GM12878 (cell line): ENCODE measurements around the gene MUC5AC. TPM values are rescaled to one million over a fixed set of nuclear protein-coding genes. Genes with fewer than 3 reads are reported as not detected.

Source experiments
- ATAC-seq: fragments of 200-7000 bp; cut with Tn5 transposase; 3 replicates; pipeline ENCODE4 v1.9.1; 2020; ENCODE audit warnings: mild to moderate bottlenecking, moderate library complexity
- BruUV-seq: library from RNA; stranded (reverse); fragments of 400-500 nt; replicated peaks from 2 replicates; lab custom pipeline; 2021; lab: Mats Ljungman, UMichigan
- CTCF ChIA-PET: fragments of 300-600 bp; sonication (Branson Sonifier 250); formaldehyde crosslinking; extraction: SDS; loops from one replicate; lab custom pipeline; 2021; ENCODE audit warnings: inconsistent platforms; lab: Yijun Ruan, JAX
- POLR2A ChIA-PET: fragments of 350-600 bp; formaldehyde crosslinking; extraction: SDS; loops from one replicate; lab custom pipeline; 2021; ENCODE audit warnings: inconsistent platforms; lab: Charles Lee
- RAD21 ChIA-PET: fragments of 300-600 bp; sonication (Branson Sonifier 250); formaldehyde crosslinking; loops from one replicate; lab custom pipeline; 2023; ENCODE audit warnings: antibody characterized with exemption; ENCODE audit not compliant: unreplicated experiment; lab: Charles Lee
- SMC1A ChIA-PET: fragments of 300-600 bp; sonication (Branson Sonifier 250); formaldehyde crosslinking; loops from one replicate; lab custom pipeline; 2023; ENCODE audit not compliant: unreplicated experiment, uncharacterized antibody; lab: Charles Lee
- DNase-seq: peaks from one replicate; pipeline ENCODE4 v3.0.0-alpha.2; 2011; ENCODE audit warnings: low read depth, low spot score
- FAIRE-seq: peaks from 3 replicates; lab custom pipeline; 2011; peaks lifted over from hg19 to GRCh38; lab: Jason Lieb, UNC
- H2AFZ ChIP-seq: 2 replicates; pipeline ENCODE4 v1.6.0; 2011; ENCODE audit warnings: low read depth, low read length, control low read depth; ENCODE audit not compliant: control insufficient read depth
- H3K27ac ChIP-seq: 2 replicates; pipeline ENCODE4 v1.5.1; 2011; ENCODE audit warnings: control low read depth; ENCODE audit not compliant: control insufficient read depth, insufficient read depth
- H3K27me3 ChIP-seq, 2 experiments: replicated peaks in 1 of 2; 2 replicates each; pipeline versions ENCODE4 v1.6.0 to v1.6.1; 2011; ENCODE audit warnings: low read length in 1 of 2; ENCODE audit not compliant: control insufficient read depth in 2 of 2, insufficient read depth in 2 of 2
- H3K36me3 ChIP-seq, 2 experiments: 2 replicates each; pipeline ENCODE4 v1.5.1; 2011; ENCODE audit warnings: low read length in 1 of 2; ENCODE audit not compliant: control insufficient read depth in 2 of 2, insufficient read depth in 2 of 2
- H3K4me1 ChIP-seq: 2 replicates; pipeline ENCODE4 v1.6.1; 2011; ENCODE audit warnings: mild to moderate bottlenecking, low read length, moderate library complexity, mixed read lengths; ENCODE audit not compliant: control insufficient read depth, insufficient read depth
- H3K4me2 ChIP-seq: 2 replicates; pipeline ENCODE4 v1.6.0; 2011; ENCODE audit warnings: control low read depth; ENCODE audit not compliant: control insufficient read depth, insufficient read depth
- H3K4me3 ChIP-seq: fragments of 200-600 bp; sonication (generic); 2 replicates; pipeline ENCODE4 v1.5.1; 2016
- H3K79me2 ChIP-seq: 2 replicates; pipeline ENCODE4 v1.6.0; 2011; ENCODE audit warnings: low read length; ENCODE audit not compliant: control insufficient read depth, insufficient read depth
- H3K9ac ChIP-seq: 2 replicates; pipeline ENCODE4 v1.8.0; 2011; ENCODE audit warnings: low read length, control low read depth, mixed read lengths; ENCODE audit not compliant: control insufficient read depth, insufficient read depth
- H3K9me3 ChIP-seq: replicated peaks from 3 replicates; pipeline ENCODE4 v1.5.1; 2011; ENCODE audit warnings: mild to moderate bottlenecking, low read length; ENCODE audit not compliant: control insufficient read depth, insufficient read depth
- H4K20me1 ChIP-seq: 2 replicates; pipeline ENCODE4 v1.6.0; 2011; ENCODE audit not compliant: control insufficient read depth, insufficient read depth
- CEBPB ChIP-seq, 2 experiments: fragments of 150-350 bp in 1 of 2; IDR thresholded peaks; 2 replicates each; pipeline ENCODE4 v1.6.1; 2012 to 2014; ENCODE audit warnings: low read depth in 2 of 2, low read length in 2 of 2, borderline replicate concordance in 1 of 2, inconsistent platforms in 1 of 2
- CREB1 ChIP-seq: IDR thresholded peaks from 2 replicates; pipeline ENCODE4 v1.6.1; 2012; ENCODE audit warnings: low read depth, mild to moderate bottlenecking, inconsistent platforms
- EP300 ChIP-seq, 2 experiments: fragments of 150-350 bp in 1 of 2; IDR thresholded peaks; 2 replicates each; pipeline ENCODE4 v1.6.1; 2011 to 2012; ENCODE audit warnings: low read depth in 2 of 2, low read length in 2 of 2, borderline replicate concordance in 1 of 2, improper control_type of control experiment in 1 of 2, inconsistent platforms in 1 of 2; ENCODE audit not compliant: control insufficient read depth in 1 of 2
- FOXK2 ChIP-seq: fragments of 450-650 bp; IDR thresholded peaks from 2 replicates; pipeline ENCODE4 v1.6.1; 2017; ENCODE audit warnings: mild to moderate bottlenecking, moderate library complexity
- FOXM1 ChIP-seq: IDR thresholded peaks from 2 replicates; pipeline ENCODE4 v1.6.1; 2012; ENCODE audit warnings: low read depth, mild to moderate bottlenecking, inconsistent platforms, low read length, moderate library complexity
- IKZF1 ChIP-seq: fragments of 450-650 bp; conservative IDR thresholded peaks from 2 replicates; pipeline ENCODE4 v1.6.1; 2017; ENCODE audit warnings: antibody characterized with exemption, mild to moderate bottlenecking
- PML ChIP-seq: IDR thresholded peaks from 2 replicates; pipeline ENCODE4 v1.6.1; 2012; ENCODE audit warnings: low read length, inconsistent platforms
- POLR2A ChIP-seq: IDR thresholded peaks from 2 replicates; pipeline ENCODE4 v1.6.1; 2011; ENCODE audit warnings: low read depth, mild to moderate bottlenecking, low read length
- POLR2AphosphoS5 ChIP-seq: IDR thresholded peaks from 2 replicates; pipeline ENCODE4 v1.6.1; 2011; ENCODE audit warnings: mild to moderate bottlenecking, low read length, inconsistent platforms
- POU2F2 ChIP-seq: IDR thresholded peaks from 3 replicates; pipeline ENCODE4 v1.6.1; 2011; ENCODE audit warnings: low read depth, mild to moderate bottlenecking, low read length, borderline replicate concordance
- SIX5 ChIP-seq: IDR thresholded peaks from 2 replicates; pipeline ENCODE4 v1.6.1; 2011; ENCODE audit warnings: mild to moderate bottlenecking, low read depth, low read length, moderate library complexity; ENCODE audit not compliant: severe bottlenecking
- SMAD1 ChIP-seq: fragments of 450-650 bp; IDR thresholded peaks from 2 replicates; pipeline ENCODE4 v1.6.1; 2018; ENCODE audit warnings: mild to moderate bottlenecking, low read depth; ENCODE audit not compliant: partially characterized antibody
- SPI1 ChIP-seq: IDR thresholded peaks from 2 replicates; pipeline ENCODE4 v1.6.1; 2011; ENCODE audit warnings: low read depth, mild to moderate bottlenecking, low read length, moderate library complexity, borderline replicate concordance; ENCODE audit not compliant: insufficient read depth
- SRF ChIP-seq, 2 experiments: IDR thresholded peaks; 2 replicates each; pipeline ENCODE4 v1.6.1; 2011; ENCODE audit warnings: low read depth in 2 of 2, low read length in 2 of 2, mild to moderate bottlenecking in 1 of 2, moderate library complexity in 1 of 2
- TCF3 ChIP-seq: IDR thresholded peaks from 2 replicates; pipeline ENCODE4 v1.6.1; 2012; ENCODE audit warnings: low read depth, mild to moderate bottlenecking, low read length, borderline replicate concordance; ENCODE audit not compliant: insufficient read depth
- ZBED1 ChIP-seq: IDR thresholded peaks from 2 replicates; pipeline ENCODE4 v1.6.1; 2016; ENCODE audit warnings: borderline replicate concordance
- ZZZ3 ChIP-seq: IDR thresholded peaks from 2 replicates; pipeline ENCODE4 v1.6.1; 2011; ENCODE audit warnings: low read depth; ENCODE audit not compliant: control insufficient read depth, insufficient read length
- WGBS: methylation state at CpG from one replicate; pipeline ENCODE4 v1.1.6; 2016; ENCODE audit warnings: low lambda C conversion rate; ENCODE audit not compliant: insufficient replicate concordance, insufficient coverage; ENCODE audit errors: missing lambda C conversion rate; 5-methylcytosine and 5-hydroxymethylcytosine counted together
- in situ Hi-C: fragments of 300-500 bp; cut with MboI; formaldehyde crosslinking; loops from 9 replicates; pipeline ENCODE4 v1.14.3; 2018; ENCODE audit warnings: mixed read lengths
- intact Hi-C: fragments of 100-400 bp; cut with micrococcal nuclease; formaldehyde crosslinking; loops from one replicate; pipeline ENCODE4 v1.14.2; 2022; ENCODE audit not compliant: unreplicated experiment
- polyA plus RNA-seq, 11 experiments: library from polyadenylated mRNA; depleted of rRNA in 4 of 11; unstranded in 6 of 11; stranded (reverse) in 5 of 11; fragments of >200 nt; fragmentation: Nextera tagmentation in 4 of 11; fragmentation: Illumina TruSeq in 1 of 11; extraction: Ambion mirVana in 4 of 11; extraction: Trizol in 1 of 11; gene quantifications; 1 replicate in 1 of 11; 2 replicates in 10 of 11; pipeline versions ENCODE4 v1.2.1 to v1.2.3, GENCODE V29; 2011 to 2016; ENCODE audit warnings: inconsistent platforms in 2 of 11, missing spikeins in 2 of 11, low read depth in 1 of 11
- total RNA-seq, 4 experiments: library from RNA; depleted of rRNA in 3 of 4; stranded (reverse); fragments of >200 nt in 3 of 4; fragmentation: Illumina TruSeq in 1 of 4; extraction: Trizol in 1 of 4; gene quantifications; 2 replicates each; pipeline versions ENCODE4 v1.2.1 to v1.2.3, GENCODE V29; 2013 to 2021

The MUC5AC gene
- total and polyA plus RNA-seq, 10 of the 15 experiments (the other 5 are each of a cell fraction or from before 2014, with no cell fraction given): under 0.01 to 0.01 TPM; not detected in 8

- in situ Hi-C loops: no loop called here
- no peaks in the 10 kb centered on the region for H3K79me2 ChIP-seq
- DNase-seq (no peak), FAIRE-seq (no peak), ATAC-seq (peak; percentile 26; the same call in 2 of the 3 replicates)
- intact Hi-C loops: no loop called here
- no peaks in the 10 kb centered on the region for H3K27me3 ChIP-seq
- H3K4me3 ChIP-seq: no peak overlapping the region
- TF ChIP-seq POU2F2 (no peak), PML (no peak), POLR2A (no peak), ZZZ3 (no peak), CREB1 (no peak), EP300 (IDR thresholded peaks at IDR 0.05; ENCODE audit: borderline replicate concordance in 1 of 2, control insufficient read depth in 1 of 2, low read depth in 2 of 2, low read length in 2 of 2) (no peak)
- ChIA-PET CTCF (no interaction called here), SMC1A (no interaction called here), POLR2A (no interaction called here), RAD21 (no interaction called here)
- no peaks in the 10 kb centered on the region; the same call in 1 of the 2 replicates for H3K4me1 ChIP-seq
- H4K20me1 ChIP-seq: no peaks in the 10 kb centered on the region
- no peaks in the 10 kb centered on the region; the same call in 2 of the 3 replicates for H3K9me3 ChIP-seq
- 54% methylated on average over 28 of the region's 28 CpGs for WGBS
- H3K36me3 ChIP-seq: no peaks in the 10 kb centered on the region
- no peak overlapping the region for H2AFZ ChIP-seq
- BruUV-seq: no TSS peak
- no peak overlapping the region for H3K4me2 ChIP-seq
- no peak overlapping the region for H3K27ac ChIP-seq
- H3K9ac ChIP-seq: no peak overlapping the region
Measured at GRCh38 chr11:1153105-1153950, 4.4 kb upstream of the MUC5AC start.

- ChIA-PET POLR2A (no interaction called here), SMC1A (no interaction called here), RAD21 (no interaction called here), CTCF (no interaction called here)
- intact Hi-C loops (no loop called here), in situ Hi-C loops (no loop called here)
- FAIRE-seq (no peak), ATAC-seq (no peak; the same call in 2 of the 3 replicates), DNase-seq (no peak)
- Histone ChIP-seq H3K9ac (no peak overlapping the region), H2AFZ (no peak overlapping the region), H3K79me2 (no peaks in the 10 kb centered on the region), H3K36me3 (no peaks in the 10 kb centered on the region), H3K27me3 (no peaks in the 10 kb centered on the region), H3K27ac (no peak overlapping the region), H3K9me3 (no peaks in the 10 kb centered on the region; the same call in 2 of the 3 replicates), H3K4me2 (no peak overlapping the region), H4K20me1 (no peaks in the 10 kb centered on the region), H3K4me1 (no peaks in the 10 kb centered on the region; the same call in 1 of the 2 replicates), H3K4me3 (no peak overlapping the region)
- no TSS peak for BruUV-seq
- WGBS: 53% methylated on average over 14 of the region's 14 CpGs
- TF ChIP-seq FOXM1 (no peak), TCF3 (no peak), SRF (IDR thresholded peaks at IDR 0.05; ENCODE audit: low read depth in 2 of 2, low read length in 2 of 2) (no peak), SIX5 (no peak), CEBPB (IDR thresholded peaks at IDR 0.05; ENCODE audit: borderline replicate concordance in 1 of 2, low read depth in 2 of 2, low read length in 2 of 2) (no peak), FOXK2 (no peak), SPI1 (no peak), IKZF1 (no peak), SMAD1 (no peak), ZBED1 (no peak), POLR2AphosphoS5 (no peak)
Measured at GRCh38 chr11:1153951-1154493, 3.7 kb upstream of the MUC5AC start.
